Uterus (tissue), 4 donors: ENCODE measurements around the gene CLK2. TPM values are rescaled to one million over a fixed set of nuclear protein-coding genes. Genes with fewer than 3 reads are reported as not detected.

ENCODE experiments used
- DNase-seq, 2 donors: peaks; one replicate each; pipeline ENCODE4 v3.0.0-alpha.2; 2019 to 2020
- H3K27ac ChIP-seq, 2 donors: fragments of 200-600 bp; sonication (generic); 1 replicate in 1 of 2; 2 replicates in 1 of 2; pipeline ENCODE4 v1.5.1; 2016 to 2018
- H3K27me3 ChIP-seq, 2 donors: fragments of 200-600 bp; sonication (generic); one replicate each; pipeline ENCODE4 v1.5.1; 2018 to 2019; ENCODE audit warnings: control low read depth in 1 of 2
- H3K36me3 ChIP-seq, 2 donors: fragments of 200-600 bp; sonication (generic); one replicate each; pipeline ENCODE4 v1.5.1; 2019; ENCODE audit warnings: control low read depth in 1 of 2
- H3K4me1 ChIP-seq, 2 donors: fragments of 200-600 bp; sonication (generic); one replicate each; pipeline ENCODE4 v1.5.1; 2018 to 2019; ENCODE audit warnings: control low read depth in 1 of 2
- H3K4me3 ChIP-seq, 2 donors: fragments of 200-600 bp; sonication (generic); 1 replicate in 1 of 2; 2 replicates in 1 of 2; pipeline ENCODE4 v1.5.1; 2018 to 2019; ENCODE audit warnings: mild to moderate bottlenecking in 1 of 2
- H3K9me3 ChIP-seq, 2 donors: fragments of 200-600 bp; sonication (generic); one replicate each; pipeline ENCODE4 v1.5.1; 2019; ENCODE audit warnings: control low read depth in 1 of 2
- POLR2A ChIP-seq, 2 donors: fragments of 450-650 bp; IDR thresholded peaks; one replicate each; pipeline ENCODE4 v1.6.1; 2016; ENCODE audit warnings: antibody characterized with exemption in 2 of 2, mild to moderate bottlenecking in 1 of 2, moderate library complexity in 1 of 2
- intact Hi-C: fragments of 100-400 bp; cut with DNase I; formaldehyde crosslinking; loops from one replicate; pipeline ENCODE4 v1.15.1; 2023; ENCODE audit warnings: low total_unique reads
- total RNA-seq, 4 donors: library from RNA; depleted of rRNA in 3 of 4; stranded (reverse); fragments of >200 nt in 3 of 4; gene quantifications; one replicate each; pipeline versions ENCODE4 v1.1.0 to v1.2.4, GENCODE V29; 2014 to 2023
- TF ChIP-seq, protein P1 (sequence below), 4 experiments: fragments of 200-600 bp in 2 of 4; fragments of 450-650 bp in 2 of 4; sonication (generic) in 2 of 4; IDR thresholded peaks; one replicate each; pipeline ENCODE4 v1.5.1; 2016 to 2019; ENCODE audit warnings: antibody characterized with exemption in 4 of 4, mild to moderate bottlenecking in 2 of 4, moderate library complexity in 1 of 4
- donor health status: DM: yes; HTN: yes; CAD: no.

The CLK2 gene
- total RNA-seq, 4 donors from 2014 or later = 25.4 to 75.3 (median 39.3) TPM

DNA sequence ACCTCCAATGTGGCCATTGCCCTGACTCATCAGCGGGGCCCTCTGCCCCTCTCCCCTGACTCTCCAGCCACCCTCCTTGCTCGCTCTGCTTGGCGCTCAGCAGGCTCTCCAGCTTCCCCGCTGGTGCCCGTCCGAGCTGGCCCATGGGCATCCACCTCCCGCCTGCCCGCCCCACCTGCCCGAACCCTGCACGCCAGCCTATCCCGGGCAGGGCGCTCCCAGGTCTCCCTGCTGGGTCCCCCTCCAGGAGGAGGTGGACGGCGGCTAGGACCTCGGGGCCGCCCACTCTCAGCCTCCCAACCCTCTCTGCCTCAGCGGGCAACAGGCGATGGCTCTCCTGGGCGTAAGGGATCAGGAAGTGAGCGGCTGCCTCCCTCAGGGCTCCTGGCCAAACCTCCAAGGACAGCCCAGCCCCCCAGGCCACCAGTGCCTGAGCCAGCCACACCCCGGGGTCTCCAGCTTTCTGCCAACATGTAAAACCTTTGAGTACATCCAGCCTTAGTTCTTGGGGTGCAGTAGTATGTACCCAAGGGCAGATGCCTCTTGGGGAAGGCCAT is 14.8 kb upstream of the CLK2 start:
- TF ChIP-seq POLR2A (IDR thresholded peaks at IDR 0.05) = no peak
- TF ChIP-seq, protein P1, sequence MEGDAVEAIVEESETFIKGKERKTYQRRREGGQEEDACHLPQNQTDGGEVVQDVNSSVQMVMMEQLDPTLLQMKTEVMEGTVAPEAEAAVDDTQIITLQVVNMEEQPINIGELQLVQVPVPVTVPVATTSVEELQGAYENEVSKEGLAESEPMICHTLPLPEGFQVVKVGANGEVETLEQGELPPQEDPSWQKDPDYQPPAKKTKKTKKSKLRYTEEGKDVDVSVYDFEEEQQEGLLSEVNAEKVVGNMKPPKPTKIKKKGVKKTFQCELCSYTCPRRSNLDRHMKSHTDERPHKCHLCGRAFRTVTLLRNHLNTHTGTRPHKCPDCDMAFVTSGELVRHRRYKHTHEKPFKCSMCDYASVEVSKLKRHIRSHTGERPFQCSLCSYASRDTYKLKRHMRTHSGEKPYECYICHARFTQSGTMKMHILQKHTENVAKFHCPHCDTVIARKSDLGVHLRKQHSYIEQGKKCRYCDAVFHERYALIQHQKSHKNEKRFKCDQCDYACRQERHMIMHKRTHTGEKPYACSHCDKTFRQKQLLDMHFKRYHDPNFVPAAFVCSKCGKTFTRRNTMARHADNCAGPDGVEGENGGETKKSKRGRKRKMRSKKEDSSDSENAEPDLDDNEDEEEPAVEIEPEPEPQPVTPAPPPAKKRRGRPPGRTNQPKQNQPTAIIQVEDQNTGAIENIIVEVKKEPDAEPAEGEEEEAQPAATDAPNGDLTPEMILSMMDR (IDR thresholded peaks at IDR 0.05) = no peak
- intact Hi-C loops = no loop called here
- no peak overlapping the region for H3K27ac ChIP-seq
- H3K4me3 ChIP-seq = no peak overlapping the region
- H3K27me3 ChIP-seq = no peaks in the 10 kb centered on the region
- H3K36me3 ChIP-seq = no peaks in the 10 kb centered on the region
- H3K9me3 ChIP-seq = no peaks in the 10 kb centered on the region
- no peak for DNase-seq
- no peaks in the 10 kb centered on the region for H3K4me1 ChIP-seq

DNA sequence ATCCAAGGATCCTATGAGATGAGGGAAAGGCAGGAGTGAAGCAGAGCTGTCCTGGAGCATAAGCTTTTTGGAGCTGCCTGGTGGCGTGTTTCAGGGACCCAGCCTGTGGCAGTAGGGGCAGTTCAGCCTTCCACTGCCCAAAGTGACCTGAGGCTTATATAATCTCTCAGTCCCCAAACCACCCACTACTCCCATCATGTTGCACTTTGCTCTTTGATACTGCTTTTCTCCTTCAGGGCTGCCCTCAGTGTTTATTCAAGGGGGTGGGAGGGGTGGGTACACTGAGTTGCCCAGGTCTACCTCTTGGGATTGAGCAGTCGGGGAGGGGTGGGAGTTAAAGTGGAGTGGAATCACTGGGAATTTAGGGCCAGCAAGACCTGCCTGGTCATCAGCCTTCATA is 13.2 kb upstream of the CLK2 start:
- no peak overlapping the region for H3K27ac ChIP-seq
- intact Hi-C loops = no loop called here
- H3K9me3 ChIP-seq = no peaks in the 10 kb centered on the region
- no peak for DNase-seq
- no peaks in the 10 kb centered on the region for H3K27me3 ChIP-seq
- no peak overlapping the region for H3K4me3 ChIP-seq
- TF ChIP-seq POLR2A (IDR thresholded peaks at IDR 0.05) = no peak
- TF ChIP-seq, protein P1 (IDR thresholded peaks at IDR 0.05) = no peak
- H3K4me1 ChIP-seq = no peaks in the 10 kb centered on the region
- no peaks in the 10 kb centered on the region for H3K36me3 ChIP-seq

DNA sequence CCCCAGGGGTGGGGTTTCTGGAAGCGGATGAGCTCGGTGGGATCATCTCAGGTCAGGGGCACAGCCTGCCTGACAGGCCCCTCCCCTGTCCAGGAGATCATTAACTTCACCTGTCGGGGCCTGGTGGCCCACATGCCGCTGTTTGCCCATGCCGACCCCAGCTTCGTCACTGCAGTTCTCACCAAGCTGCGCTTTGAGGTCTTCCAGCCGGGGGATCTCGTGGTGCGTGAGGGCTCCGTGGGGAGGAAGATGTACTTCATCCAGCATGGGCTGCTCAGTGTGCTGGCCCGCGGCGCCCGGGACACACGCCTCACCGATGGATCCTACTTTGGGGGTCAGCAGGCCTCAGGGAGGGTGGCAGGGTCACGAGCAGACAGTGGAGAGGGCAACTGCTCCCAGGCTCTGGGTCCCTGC is 12.3 kb upstream of the CLK2 start:
- no peak overlapping the region for H3K4me3 ChIP-seq
- TF ChIP-seq POLR2A (IDR thresholded peaks at IDR 0.05) = no peak
- TF ChIP-seq, protein P1 (IDR thresholded peaks at IDR 0.05) = no peak
- DNase-seq = no peak
- H3K27me3 ChIP-seq = no peaks in the 10 kb centered on the region
- no peaks in the 10 kb centered on the region for H3K4me1 ChIP-seq
- no peak overlapping the region for H3K27ac ChIP-seq
- no peaks in the 10 kb centered on the region for H3K9me3 ChIP-seq
- no peaks in the 10 kb centered on the region for H3K36me3 ChIP-seq
- intact Hi-C loops = no loop called here

DNA sequence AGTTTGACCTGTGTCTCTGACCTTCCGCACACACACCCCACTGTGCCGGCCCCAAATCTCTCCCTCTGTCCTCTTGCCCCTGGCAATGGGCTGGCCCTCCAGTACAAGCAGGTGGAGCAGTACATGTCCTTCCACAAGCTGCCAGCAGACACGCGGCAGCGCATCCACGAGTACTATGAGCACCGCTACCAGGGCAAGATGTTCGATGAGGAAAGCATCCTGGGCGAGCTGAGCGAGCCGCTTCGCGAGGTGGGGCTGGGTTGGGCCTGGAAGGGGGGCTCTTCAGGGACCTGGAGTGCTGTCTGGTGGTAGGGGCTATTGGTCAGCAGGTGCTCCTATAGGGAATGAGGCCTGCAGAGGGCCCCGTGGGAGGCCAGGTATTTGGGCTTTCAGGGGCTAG is 11.8 kb upstream of the CLK2 start:
- H3K9me3 ChIP-seq = no peaks in the 10 kb centered on the region
- intact Hi-C loops = no loop called here
- no peak overlapping the region for H3K27ac ChIP-seq
- no peak overlapping the region for H3K4me3 ChIP-seq
- H3K36me3 ChIP-seq = no peaks in the 10 kb centered on the region
- no peak for DNase-seq
- H3K27me3 ChIP-seq = no peaks in the 10 kb centered on the region
- no peak for TF ChIP-seq POLR2A (IDR thresholded peaks at IDR 0.05)
- TF ChIP-seq, protein P1 (IDR thresholded peaks at IDR 0.05) = no peak
- H3K4me1 ChIP-seq = no peaks in the 10 kb centered on the region

GRCh38 chr1:155284476-155284875 is 11.2 kb upstream of the CLK2 start:
- H3K27me3 ChIP-seq = no peaks in the 10 kb centered on the region
- H3K4me3 ChIP-seq = no peak overlapping the region
- H3K27ac ChIP-seq = no peak overlapping the region
- DNase-seq = no peak
- no peaks in the 10 kb centered on the region for H3K36me3 ChIP-seq
- TF ChIP-seq POLR2A (IDR thresholded peaks at IDR 0.05) = no peak
- TF ChIP-seq, protein P1 (IDR thresholded peaks at IDR 0.05) = no peak
- intact Hi-C loops = no loop called here
- H3K4me1 ChIP-seq = no peaks in the 10 kb centered on the region
- no peaks in the 10 kb centered on the region for H3K9me3 ChIP-seq
